ENCODE measurements around the gene ACO2. TPM values are rescaled to one million over a fixed set of nuclear protein-coding genes. Genes with fewer than 3 reads are reported as not detected.

Gene ACO2
- total and polyA plus RNA-seq, 2 of the 8 experiments (the other 6 are each of a cell fraction or from before 2014, with no cell fraction given), result 52.8 to 75.4 TPM

- peak; percentile 74 for TF ChIP-seq TEAD4 (IDR thresholded peaks at IDR 0.05; ENCODE audit: low read depth, low read length)
Measured at GRCh38 chr22:41444360-41445128, 24.4 kb upstream of the ACO2 start (continued).

All from H1 (cell line).